ENCODE data around the gene ATP9B.

DNA sequence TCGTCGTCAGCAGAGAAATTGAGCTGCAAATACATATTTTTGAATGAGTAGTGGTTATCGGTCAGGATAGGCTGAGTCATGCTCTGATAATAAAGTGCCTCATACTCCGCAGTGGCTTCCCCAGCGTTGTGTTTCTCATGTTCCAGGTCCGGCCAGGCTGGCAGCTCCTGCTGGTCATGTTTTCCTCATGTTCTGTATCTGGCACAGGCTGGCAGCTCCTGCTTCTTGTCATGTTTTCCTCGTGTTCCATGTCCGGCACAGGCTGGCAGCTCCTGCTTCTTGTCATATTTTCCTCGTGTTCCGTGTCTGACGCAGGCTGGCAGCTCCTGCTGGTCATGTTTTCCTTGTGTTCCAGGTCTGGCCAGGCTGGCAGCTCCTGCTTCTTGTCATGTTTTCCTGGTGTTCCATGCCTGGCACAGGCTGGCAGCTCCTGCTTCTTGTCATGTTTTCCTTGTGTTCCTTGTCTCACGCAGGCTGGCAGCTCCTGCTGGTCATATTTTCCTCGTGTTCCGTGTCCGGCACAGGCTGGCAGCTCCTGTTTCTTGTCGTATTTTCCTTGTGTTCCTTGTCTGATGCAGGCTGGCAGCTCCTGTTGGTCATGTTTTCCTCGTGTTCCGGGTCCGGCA lies 148.9 kb downstream of the ATP9B start:
- TF ChIP-seq, protein P1, sequence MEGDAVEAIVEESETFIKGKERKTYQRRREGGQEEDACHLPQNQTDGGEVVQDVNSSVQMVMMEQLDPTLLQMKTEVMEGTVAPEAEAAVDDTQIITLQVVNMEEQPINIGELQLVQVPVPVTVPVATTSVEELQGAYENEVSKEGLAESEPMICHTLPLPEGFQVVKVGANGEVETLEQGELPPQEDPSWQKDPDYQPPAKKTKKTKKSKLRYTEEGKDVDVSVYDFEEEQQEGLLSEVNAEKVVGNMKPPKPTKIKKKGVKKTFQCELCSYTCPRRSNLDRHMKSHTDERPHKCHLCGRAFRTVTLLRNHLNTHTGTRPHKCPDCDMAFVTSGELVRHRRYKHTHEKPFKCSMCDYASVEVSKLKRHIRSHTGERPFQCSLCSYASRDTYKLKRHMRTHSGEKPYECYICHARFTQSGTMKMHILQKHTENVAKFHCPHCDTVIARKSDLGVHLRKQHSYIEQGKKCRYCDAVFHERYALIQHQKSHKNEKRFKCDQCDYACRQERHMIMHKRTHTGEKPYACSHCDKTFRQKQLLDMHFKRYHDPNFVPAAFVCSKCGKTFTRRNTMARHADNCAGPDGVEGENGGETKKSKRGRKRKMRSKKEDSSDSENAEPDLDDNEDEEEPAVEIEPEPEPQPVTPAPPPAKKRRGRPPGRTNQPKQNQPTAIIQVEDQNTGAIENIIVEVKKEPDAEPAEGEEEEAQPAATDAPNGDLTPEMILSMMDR (IDR thresholded peaks at IDR 0.05) = no peak
- TF ChIP-seq EZH2phosphoT487 (IDR thresholded peaks at IDR 0.05) = no peak
- TF ChIP-seq EZH2 (IDR thresholded peaks at IDR 0.05) = no peak
